GM13977 (cell line): Measurements from ENCODE around the gene CLHC1.
"Not testable (repeated sequence)": the region's sequence is repeated elsewhere in the genome, so short reads cannot be mapped to it uniquely, and the experiment has no call there.

Experiments used
- DNase-seq: peaks from one replicate; pipeline ENCODE4 v3.0.0; 2012; ENCODE audit warnings: low spot score
- CTCF ChIP-seq: IDR thresholded peaks from 2 replicates; pipeline ENCODE4 v1.5.1; 2012; ENCODE audit warnings: mild to moderate bottlenecking, control low read depth; ENCODE audit not compliant: insufficient read depth; ENCODE audit errors: extremely low read depth, missing control alignments
- in situ Hi-C: fragments of 300-500 bp; cut with MboI; formaldehyde crosslinking; loops from one replicate; pipeline ENCODE4 v1.12.0; 2022; ENCODE audit warnings: low sequenced_read_pairs, low pct_unique_long_range_greater_than_20kb, mixed read lengths, inconsistent platforms; ENCODE audit not compliant: unreplicated experiment

Gene CLHC1

GRCh38 chr2:55268288-55268906 lies 36.3 kb upstream of the CLHC1 start:
- DNase-seq, result no peak
- in situ Hi-C loops, result no loop called here
- no peak for TF ChIP-seq CTCF

- in situ Hi-C loops, DNase-seq: not testable (repeated sequence)
Measured at GRCh38 chr2:55259586-55259985, 27.5 kb upstream of the CLHC1 start.

- in situ Hi-C loops, result no loop called here
- TF ChIP-seq CTCF, result no peak
- DNase-seq, result no peak
Measured at GRCh38 chr2:55252832-55253231, 20.7 kb upstream of the CLHC1 start.

GRCh38 chr2:55247025-55247424 lies 14.9 kb upstream of the CLHC1 start:
- DNase-seq, result no peak
- in situ Hi-C loops, result no loop called here
- TF ChIP-seq CTCF, result no peak

GRCh38 chr2:55245411-55245810 lies 13.3 kb upstream of the CLHC1 start:
- DNase-seq, result no peak
- TF ChIP-seq CTCF, result no peak
- in situ Hi-C loops, result no loop called here

- no peak for TF ChIP-seq CTCF
- no peak for DNase-seq
- in situ Hi-C loops, result no loop called here
Measured at GRCh38 chr2:55242617-55243016, 10.5 kb upstream of the CLHC1 start.

GRCh38 chr2:55241582-55241981 lies 9.5 kb upstream of the CLHC1 start:
- in situ Hi-C loops, DNase-seq: not testable (repeated sequence)

- no peak for TF ChIP-seq CTCF
- DNase-seq, result no peak
- in situ Hi-C loops, result no loop called here
Measured at GRCh38 chr2:55239656-55240222, 7.6 kb upstream of the CLHC1 start.
